DOHH2 (cell line): ENCODE results near the gene TEX26.

Experiments
- H3F3A ChIP-seq: fragments of 200-600 bp; sonication (generic), shearing (Covaris generic); 2 replicates; pipeline ENCODE4 v1.6.0; 2016; ENCODE audit warnings: antibody characterized with exemption, mild to moderate bottlenecking; ENCODE audit not compliant: control insufficient read depth, insufficient read depth
- H3K27ac ChIP-seq: fragments of 200-600 bp; sonication (generic); 2 replicates; pipeline ENCODE4 v1.5.1; 2014; ENCODE audit warnings: low read depth, mild to moderate bottlenecking, low read length, moderate library complexity
- H3K27me3 ChIP-seq: fragments of 200-600 bp; sonication (generic); 2 replicates; pipeline ENCODE4 v1.6.1; 2014; ENCODE audit warnings: mild to moderate bottlenecking, low read length, mixed read lengths; ENCODE audit not compliant: control insufficient read depth
- H3K36me3 ChIP-seq: fragments of 200-600 bp; sonication (generic); 2 replicates; pipeline ENCODE4 v1.6.1; 2014; ENCODE audit warnings: mild to moderate bottlenecking, low read length, moderate library complexity, mixed read lengths; ENCODE audit not compliant: control insufficient read depth
- H3K4me1 ChIP-seq: fragments of 200-600 bp; sonication (generic); 2 replicates; pipeline ENCODE4 v1.6.1; 2014; ENCODE audit warnings: mild to moderate bottlenecking, low read length, mixed read lengths; ENCODE audit not compliant: control insufficient read depth
- H3K4me2 ChIP-seq: fragments of 200-600 bp; sonication (generic); 2 replicates; pipeline ENCODE4 v1.6.0; 2014; ENCODE audit warnings: mild to moderate bottlenecking, low read length, moderate library complexity
- H3K4me3 ChIP-seq: fragments of 200-600 bp; sonication (generic); 2 replicates; pipeline ENCODE4 v1.5.1; 2014; ENCODE audit warnings: mild to moderate bottlenecking, low read length, mixed read lengths
- H3K79me2 ChIP-seq: fragments of 200-600 bp; sonication (generic); 2 replicates; pipeline ENCODE4 v1.6.1; 2014; ENCODE audit warnings: mild to moderate bottlenecking, low read length, mixed read lengths; ENCODE audit not compliant: control insufficient read depth
- H3K9me2 ChIP-seq: fragments of 200-600 bp; sonication (generic); replicated peaks from 2 replicates; pipeline ENCODE4 v1.6.1; 2014; ENCODE audit warnings: mild to moderate bottlenecking, low read length, mixed read lengths; ENCODE audit not compliant: control insufficient read depth
- H3K9me3 ChIP-seq: fragments of 200-600 bp; sonication (generic); 2 replicates; pipeline ENCODE4 v1.6.1; 2014; ENCODE audit warnings: antibody characterized with exemption, low read length, mixed read lengths; ENCODE audit not compliant: control insufficient read depth, insufficient read depth
- H4K20me1 ChIP-seq: fragments of 200-600 bp; sonication (generic); 2 replicates; pipeline ENCODE4 v1.6.0; 2014; ENCODE audit warnings: low read depth, mild to moderate bottlenecking, antibody characterized with exemption, low read length, moderate library complexity; ENCODE audit not compliant: control insufficient read depth, insufficient read depth
- CTCF ChIP-seq: fragments of 200-600 bp; sonication (generic); IDR thresholded peaks from one replicate; pipeline ENCODE4 v1.5.1; 2014; ENCODE audit warnings: antibody characterized with exemption, mild to moderate bottlenecking, low read depth, low read length; ENCODE audit not compliant: poor library complexity, severe bottlenecking
- EZH2phosphoT487 ChIP-seq: fragments of 200-600 bp; sonication (generic); IDR thresholded peaks from 2 replicates; pipeline ENCODE4 v1.6.1; 2017; ENCODE audit warnings: borderline replicate concordance, mild to moderate bottlenecking, antibody characterized with exemption, low read length, moderate library complexity, mixed read lengths

The TEX26 gene

GRCh38 chr13:30966101-30966500, 33.6 kb downstream of the TEX26 start:
- no peaks in the 10 kb centered on the region for H3F3A ChIP-seq
- peaks cover 13% of the 10 kb centered on the region; the same call in 1 of the 2 replicates for H3K27me3 ChIP-seq
- no peaks in the 10 kb centered on the region for H3K9me3 ChIP-seq
- H3K4me2 ChIP-seq, result no peak overlapping the region
- no peaks in the 10 kb centered on the region for H3K36me3 ChIP-seq
- no peak overlapping the region for H3K27ac ChIP-seq
- no peaks in the 10 kb centered on the region for H3K4me1 ChIP-seq
- H4K20me1 ChIP-seq, result no peaks in the 10 kb centered on the region
- H3K79me2 ChIP-seq, result no peaks in the 10 kb centered on the region
- TF ChIP-seq CTCF, result no peak
- no peak for TF ChIP-seq EZH2phosphoT487
- no peak overlapping the region for H3K4me3 ChIP-seq
- no peaks in the 10 kb centered on the region for H3K9me2 ChIP-seq

GRCh38 chr13:30968846-30969245, 36.4 kb downstream of the TEX26 start:
- Histone ChIP-seq H3K36me3 (no peaks in the 10 kb centered on the region), H3K9me3 (no peaks in the 10 kb centered on the region), H3F3A (no peaks in the 10 kb centered on the region), H4K20me1 (no peaks in the 10 kb centered on the region), H3K9me2 (no peaks in the 10 kb centered on the region), H3K4me1 (no peaks in the 10 kb centered on the region), H3K4me2 (no peak overlapping the region), H3K4me3 (no peak overlapping the region), H3K27ac (no peak overlapping the region), H3K27me3 (peaks cover 23% of the 10 kb centered on the region), H3K79me2 (no peaks in the 10 kb centered on the region)
- TF ChIP-seq EZH2phosphoT487 (no peak), CTCF (no peak)

- Histone ChIP-seq H3K9me3 (no peaks in the 10 kb centered on the region), H3K27ac (no peak overlapping the region), H3K27me3 (peaks cover 25% of the 10 kb centered on the region), H3F3A (no peaks in the 10 kb centered on the region), H3K4me1 (no peaks in the 10 kb centered on the region), H4K20me1 (no peaks in the 10 kb centered on the region), H3K4me2 (no peak overlapping the region), H3K36me3 (no peaks in the 10 kb centered on the region), H3K79me2 (no peaks in the 10 kb centered on the region), H3K9me2 (no peaks in the 10 kb centered on the region), H3K4me3 (no peak overlapping the region)
- no peak for TF ChIP-seq EZH2phosphoT487
- no peak for TF ChIP-seq CTCF
Observed at GRCh38 chr13:30971575-30971974, 39.1 kb downstream of the TEX26 start.

GRCh38 chr13:30972888-30973377, 40.5 kb downstream of the TEX26 start:
- no peak overlapping the region for H3K4me3 ChIP-seq
- H3K79me2 ChIP-seq, result no peaks in the 10 kb centered on the region
- no peaks in the 10 kb centered on the region for H3K9me3 ChIP-seq
- no peaks in the 10 kb centered on the region for H4K20me1 ChIP-seq
- no peak overlapping the region for H3K4me2 ChIP-seq
- no peaks in the 10 kb centered on the region for H3F3A ChIP-seq
- H3K9me2 ChIP-seq, result no peaks in the 10 kb centered on the region
- H3K36me3 ChIP-seq, result no peaks in the 10 kb centered on the region
- H3K27ac ChIP-seq, result no peak overlapping the region
- H3K4me1 ChIP-seq, result no peaks in the 10 kb centered on the region
- peaks cover 21% of the 10 kb centered on the region for H3K27me3 ChIP-seq
- no peak for TF ChIP-seq EZH2phosphoT487
- TF ChIP-seq CTCF, result no peak
